T-cell (primary cell): Measurements from ENCODE around the gene ZNF423. TPM values are rescaled to one million over a fixed set of nuclear protein-coding genes. Genes with fewer than 3 reads are reported as not detected.

ENCODE experiments used
- ATAC-seq, 4 experiments: fragments of 200-7000 bp in 3 of 4; fragments of 150-1000 bp in 1 of 4; cut with Tn5 transposase; replicated peaks in 1 of 4; 1 replicate in 3 of 4; 2 replicates in 1 of 4; pipeline ENCODE4 v1.10.0; 2021; ENCODE audit warnings: moderate library complexity in 3 of 4, mild to moderate bottlenecking in 2 of 4, moderate number of reproducible peaks in 1 of 4
- CTCF ChIA-PET, 2 donors: fragments of 300-600 bp; sonication (Branson Sonifier 250); formaldehyde crosslinking; loops; one replicate each; lab custom pipeline; 2022; ENCODE audit warnings: antibody characterized with exemption in 2 of 2; lab: Charles Lee
- POLR2A ChIA-PET, 2 donors: fragments of 300-600 bp; sonication (Branson Sonifier 250); formaldehyde crosslinking; loops; one replicate each; lab custom pipeline; 2022; ENCODE audit warnings: antibody characterized with exemption in 2 of 2; lab: Charles Lee
- DNase-seq, 35 experiments: peaks; one replicate each; pipeline versions ENCODE4 v3.0.0 to v3.0.0-alpha.2; 2013 to 2023
- H3K27ac ChIP-seq: one replicate; pipeline ENCODE4 v1.5.1; 2013; ENCODE audit warnings: low read length
- H3K27me3 ChIP-seq, 2 experiments: replicated peaks in 1 of 2; 1 replicate in 1 of 2; 2 replicates in 1 of 2; pipeline versions ENCODE4 v1.6.1 to v1.7.0; 2013; ENCODE audit warnings: low read length in 1 of 2, mixed read lengths in 1 of 2; ENCODE audit not compliant: control insufficient read depth in 2 of 2, insufficient read depth in 2 of 2; ENCODE audit errors: extremely low read depth in 1 of 2
- H3K36me3 ChIP-seq, 2 donors: 1 replicate in 1 of 2; 2 replicates in 1 of 2; pipeline versions ENCODE4 v1.6.1 to v1.7.0; 2013; ENCODE audit warnings: low read length in 1 of 2; ENCODE audit not compliant: control insufficient read depth in 2 of 2, insufficient read depth in 1 of 2; ENCODE audit errors: extremely low read depth in 1 of 2
- H3K4me1 ChIP-seq, 2 experiments: 1 replicate in 1 of 2; 2 replicates in 1 of 2; pipeline versions ENCODE4 v1.6.1 to v1.7.0; 2013; ENCODE audit warnings: low read length in 2 of 2, mixed read lengths in 1 of 2; ENCODE audit not compliant: insufficient read depth in 2 of 2, control insufficient read depth in 1 of 2; ENCODE audit errors: extremely low read depth in 1 of 2
- H3K4me3 ChIP-seq, 2 donors: 1 replicate in 1 of 2; 2 replicates in 1 of 2; pipeline versions ENCODE4 v1.5.1 to v1.7.0; 2013; ENCODE audit warnings: mild to moderate bottlenecking in 2 of 2, low read length in 1 of 2, moderate library complexity in 1 of 2; ENCODE audit not compliant: control insufficient read depth in 1 of 2; ENCODE audit errors: extremely low read depth in 1 of 2
- H3K9me3 ChIP-seq: 2 replicates; pipeline ENCODE4 v1.7.0; 2013
- H3K27ac Mint-ChIP-seq, 2 donors: one replicate each; pipeline ENCODE4 v1.8.0; 2020 to 2021; ENCODE audit warnings: mild to moderate bottlenecking in 2 of 2, mixed read lengths in 2 of 2
- H3K27me3 Mint-ChIP-seq, 2 donors: one replicate each; pipeline ENCODE4 v1.8.0; 2021 to 2022; ENCODE audit warnings: mixed read lengths in 2 of 2
- H3K36me3 Mint-ChIP-seq: one replicate; pipeline ENCODE4 v1.8.0; 2021; ENCODE audit warnings: mixed read lengths
- H3K4me1 Mint-ChIP-seq, 3 donors: one replicate each; pipeline ENCODE4 v1.8.0; 2020 to 2022; ENCODE audit warnings: mixed read lengths in 3 of 3, mild to moderate bottlenecking in 1 of 3
- H3K4me3 Mint-ChIP-seq, 3 donors: one replicate each; pipeline ENCODE4 v1.8.0; 2020 to 2022; ENCODE audit warnings: mild to moderate bottlenecking in 3 of 3, mixed read lengths in 3 of 3, moderate library complexity in 3 of 3
- H3K9me3 Mint-ChIP-seq, 3 donors: one replicate each; pipeline ENCODE4 v1.8.0; 2020 to 2022; ENCODE audit warnings: mixed read lengths in 3 of 3
- WGBS: methylation state at CpG from one replicate; pipeline ENCODE4 v1.1.5; 2013; ENCODE audit warnings: missing lambda C conversion rate; ENCODE audit not compliant: insufficient coverage; 5-methylcytosine and 5-hydroxymethylcytosine counted together
- total RNA-seq, 35 experiments: library from RNA in 6 of 35; stranded (reverse) in 6 of 35; fragments of 120-200 nt in 1 of 35; gene quantifications; one replicate each; pipeline versions ENCODE4 v1.2.1 to v1.2.4 and lab custom pipeline; 2013 to 2026

Gene ZNF423
- total RNA-seq, 5 donors from 2014 or later (not counting 1 experiment from before 2014, with no cell fraction given): 0.07 to 0.12 TPM; not detected in 3

DNA sequence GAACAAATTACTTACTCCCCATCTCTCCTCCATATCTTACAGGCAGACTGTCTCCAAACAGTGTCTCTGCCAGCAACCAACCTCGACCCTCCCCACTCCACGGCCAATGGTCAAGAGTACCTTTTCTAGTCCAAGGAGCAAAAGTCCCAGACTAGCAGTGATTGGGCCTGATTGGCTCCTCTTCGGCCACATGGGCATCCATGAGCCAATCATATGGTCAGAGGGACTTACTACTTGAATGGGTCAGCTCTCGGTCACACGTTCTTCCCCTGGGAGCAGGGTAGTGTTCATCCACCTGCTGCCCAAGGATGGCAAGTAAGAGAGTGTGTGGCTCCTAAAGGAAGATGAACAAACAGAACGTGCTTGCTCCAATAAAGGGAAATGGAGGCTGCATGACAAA, 397.7 kb downstream of the ZNF423 start:
- Histone ChIP-seq H3K36me3 (no peaks in the 10 kb centered on the region), H3K9me3 (no peaks in the 10 kb centered on the region), H3K27ac (no peak overlapping the region), H3K4me3 (no peak overlapping the region), H3K4me1 (peaks cover 31 to 38% of the 10 kb centered on the region in 2 experiments), H3K27me3 (peaks cover 0 to 17% of the 10 kb centered on the region in 2 experiments)
- peaks cover 0 to 3% of the 10 kb centered on the region in 2 donors for H3K27me3 Mint-ChIP-seq
- 86% methylated on average over 6 of the region's 6 CpGs for WGBS
- ATAC-seq (no peak), DNase-seq (no peak)
- peaks cover 21 to 39% (median 24%) of the 10 kb centered on the region in 3 donors for H3K4me1 Mint-ChIP-seq
- ChIA-PET POLR2A (no interaction called here), CTCF (no interaction called here)
- H3K9me3 Mint-ChIP-seq: no peaks in the 10 kb centered on the region
- H3K4me3 Mint-ChIP-seq: no peak overlapping the region
- H3K36me3 Mint-ChIP-seq: no peaks in the 10 kb centered on the region
- no peak overlapping the region for H3K27ac Mint-ChIP-seq

DNA sequence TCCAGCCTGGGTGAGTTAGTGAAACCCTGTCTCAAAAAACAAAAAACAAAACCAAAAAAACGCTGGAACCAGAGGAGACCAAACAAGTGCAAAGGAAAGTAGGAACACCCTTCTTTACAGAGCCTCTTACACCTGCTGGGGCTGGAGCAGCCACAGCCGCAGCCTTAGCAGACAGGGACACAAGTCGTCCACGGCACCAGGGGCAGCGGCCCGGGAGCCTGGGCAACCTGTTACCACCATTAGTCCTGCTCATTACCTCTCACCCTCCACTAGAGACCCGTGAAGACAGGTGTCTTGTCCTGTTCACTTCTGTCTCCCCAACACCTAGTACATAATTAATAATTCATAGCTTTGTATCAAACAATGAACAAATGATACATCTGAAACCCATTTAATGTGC, 398.7 kb downstream of the ZNF423 start:
- Mint-ChIP-seq H3K27ac (no peak overlapping the region), H3K36me3 (no peaks in the 10 kb centered on the region), H3K27me3 (peaks cover 0 to 3% of the 10 kb centered on the region in 2 donors), H3K9me3 (no peaks in the 10 kb centered on the region), H3K4me3 (no peak overlapping the region), H3K4me1 (peaks cover 10 to 29% (median 14%) of the 10 kb centered on the region in 3 donors)
- Histone ChIP-seq H3K4me1 (peaks cover 20 to 28% of the 10 kb centered on the region in 2 experiments), H3K36me3 (no peaks in the 10 kb centered on the region), H3K9me3 (no peaks in the 10 kb centered on the region), H3K4me3 (no peak overlapping the region), H3K27me3 (peaks cover 0 to 25% of the 10 kb centered on the region in 2 experiments), H3K27ac (no peak overlapping the region)
- ATAC-seq (no peak), DNase-seq (no peak)
- POLR2A ChIA-PET: no interaction called here
- CTCF ChIA-PET: no interaction called here
- WGBS: 88% methylated on average over 6 of the region's 7 CpGs

DNA sequence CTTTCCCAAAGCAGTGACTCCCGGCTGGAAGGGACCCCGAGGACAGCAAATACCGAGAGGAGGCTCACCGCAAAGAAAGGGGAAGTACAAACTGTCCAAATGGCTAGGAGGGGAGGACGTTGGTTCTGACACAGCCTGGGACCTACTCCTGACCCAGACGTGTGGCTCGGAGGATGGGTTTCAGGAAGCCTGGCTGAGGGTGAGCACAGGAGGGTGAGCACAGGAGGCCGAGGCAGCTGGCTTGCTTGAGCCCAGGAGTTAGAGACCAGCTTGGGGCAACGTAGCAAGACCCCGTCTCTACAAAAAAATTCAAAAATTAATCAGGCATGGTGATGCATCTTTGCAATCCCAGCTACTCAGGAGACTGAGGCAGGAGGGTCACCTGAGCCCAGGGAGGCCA, 399.1 kb downstream of the ZNF423 start:
- 89% methylated on average over 10 of the region's 10 CpGs for WGBS
- Mint-ChIP-seq H3K4me3 (no peak overlapping the region), H3K27me3 (peaks cover 0 to 3% of the 10 kb centered on the region in 2 donors), H3K36me3 (no peaks in the 10 kb centered on the region), H3K9me3 (no peaks in the 10 kb centered on the region), H3K27ac (no peak overlapping the region), H3K4me1 (peaks cover 6 to 24% (median 10%) of the 10 kb centered on the region in 3 donors)
- CTCF ChIA-PET: no interaction called here
- POLR2A ChIA-PET: no interaction called here
- ATAC-seq (no peak), DNase-seq (peak in 1 of 35 experiments; percentile 17)
- Histone ChIP-seq H3K27me3 (peaks cover 0 to 27% of the 10 kb centered on the region in 2 experiments), H3K36me3 (no peaks in the 10 kb centered on the region), H3K4me1 (peaks cover 16 to 24% of the 10 kb centered on the region in 2 experiments), H3K9me3 (no peaks in the 10 kb centered on the region), H3K4me3 (no peak overlapping the region), H3K27ac (no peak overlapping the region)

DNA sequence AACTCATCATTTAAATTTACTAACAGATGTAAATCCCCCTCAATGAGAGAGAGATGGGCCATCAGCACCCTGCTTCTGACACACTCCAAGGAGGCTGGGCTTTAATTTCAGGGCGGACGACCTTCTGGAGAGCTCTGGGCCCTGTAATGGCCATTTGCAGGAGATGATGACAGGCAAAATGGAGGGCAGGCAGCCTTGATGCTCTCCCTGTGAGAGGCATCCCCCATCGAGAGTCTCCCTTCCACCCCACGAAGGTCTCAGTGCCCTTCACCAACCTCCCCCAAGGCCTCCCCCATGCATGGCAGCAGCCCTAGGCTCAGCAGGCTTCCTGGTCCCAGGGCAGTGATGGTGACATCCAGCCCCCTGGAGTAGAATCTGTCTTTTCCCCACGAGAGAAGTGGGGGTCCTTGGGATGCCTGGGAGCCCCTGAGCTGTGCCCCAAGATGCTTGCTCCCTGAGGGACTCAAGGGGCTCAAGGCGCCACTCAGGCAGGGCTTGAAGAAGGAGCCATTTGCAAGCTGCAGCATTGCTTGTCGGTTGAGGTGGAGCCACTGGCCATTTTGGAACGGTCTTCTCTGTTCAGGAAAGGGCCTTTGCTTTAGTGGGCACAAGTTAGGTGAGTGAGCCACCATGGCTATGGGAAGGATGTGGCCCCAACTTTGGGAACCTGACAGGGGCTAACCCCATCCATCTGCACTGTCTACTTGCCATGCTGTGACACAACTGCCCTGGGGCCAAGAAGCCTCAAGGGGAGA, 399.7 kb downstream of the ZNF423 start:
- Histone ChIP-seq H3K27me3 (peaks cover 0 to 33% of the 10 kb centered on the region in 2 experiments), H3K4me3 (no peak overlapping the region), H3K4me1 (peaks cover 10 to 18% of the 10 kb centered on the region in 2 experiments), H3K36me3 (no peaks in the 10 kb centered on the region), H3K27ac (no peak overlapping the region), H3K9me3 (no peaks in the 10 kb centered on the region)
- POLR2A ChIA-PET: no interaction called here
- peaks cover 0 to 6% of the 10 kb centered on the region in 2 donors for H3K27me3 Mint-ChIP-seq
- CTCF ChIA-PET: no interaction called here
- peaks cover 5 to 20% (median 5%) of the 10 kb centered on the region in 3 donors for H3K4me1 Mint-ChIP-seq
- H3K4me3 Mint-ChIP-seq: no peak overlapping the region
- ATAC-seq (no peak), DNase-seq (peak in 1 of 35 experiments; percentile 14)
- H3K27ac Mint-ChIP-seq: no peak overlapping the region
- H3K9me3 Mint-ChIP-seq: no peaks in the 10 kb centered on the region
- WGBS: 81% methylated on average over 7 of the region's 8 CpGs
- no peaks in the 10 kb centered on the region for H3K36me3 Mint-ChIP-seq

DNA sequence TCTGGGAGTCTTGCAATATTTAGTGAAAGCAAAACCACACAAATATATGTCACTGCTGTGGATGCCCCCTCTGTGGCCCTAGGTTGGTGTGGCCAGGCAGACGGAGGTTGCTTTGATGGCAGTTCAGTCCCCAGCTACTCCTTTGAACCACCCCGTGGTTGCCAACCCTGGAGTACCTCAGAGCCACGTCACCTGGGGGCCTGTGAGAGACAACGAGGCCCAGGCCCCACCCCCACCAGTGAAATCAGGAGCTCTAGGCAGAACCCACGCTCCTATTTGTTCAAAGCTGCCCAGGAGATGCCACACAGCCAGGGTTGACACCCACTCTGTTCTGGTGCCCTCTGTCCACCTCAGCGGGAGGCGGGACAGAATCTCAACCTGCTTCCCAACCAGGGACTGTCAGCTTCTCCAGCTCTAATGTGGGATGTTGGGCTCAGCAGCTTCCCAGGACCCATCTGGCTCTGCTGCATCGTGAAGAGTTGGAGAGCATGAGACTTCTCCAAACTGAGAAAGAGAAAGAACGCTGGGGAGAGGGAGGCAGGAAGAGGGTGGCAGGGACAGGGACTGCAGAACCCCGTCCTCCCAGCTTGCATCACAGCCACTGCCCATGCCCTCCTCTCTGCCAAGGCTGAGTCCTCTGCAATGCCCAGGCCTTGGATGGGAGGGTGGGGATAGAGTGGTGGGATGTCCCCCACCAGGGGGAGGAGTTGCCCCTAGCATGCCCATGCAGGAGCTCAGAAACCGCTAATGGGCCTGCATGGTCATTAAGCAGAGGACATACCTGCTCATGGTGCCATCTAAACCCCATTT, 400.5 kb downstream of the ZNF423 start:
- Histone ChIP-seq H3K4me1 (peaks cover 2 to 12% of the 10 kb centered on the region in 2 experiments), H3K27ac (no peak overlapping the region), H3K4me3 (no peak overlapping the region), H3K36me3 (no peaks in the 10 kb centered on the region), H3K27me3 (peaks cover 0 to 33% of the 10 kb centered on the region in 2 experiments), H3K9me3 (no peaks in the 10 kb centered on the region)
- peaks cover 0 to 6% of the 10 kb centered on the region in 2 donors for H3K27me3 Mint-ChIP-seq
- H3K36me3 Mint-ChIP-seq: no peaks in the 10 kb centered on the region
- ATAC-seq: peak in 1 of 4 experiments; percentile 66
- H3K9me3 Mint-ChIP-seq: no peaks in the 10 kb centered on the region
- ChIA-PET POLR2A (interaction anchor here in 1 of 2 donors (0.5 kb wide), 1 partner anchor 9 kb away, joined by 4 read pairs; no protein-coding TSS in a partner anchor), CTCF (interaction anchor here in 1 of 2 donors (0.5 kb wide), 1 partner anchor 36 kb away, joined by 3 read pairs; no protein-coding TSS in a partner anchor)
- no peak overlapping the region for H3K27ac Mint-ChIP-seq
- WGBS: 42% methylated on average over 6 of the region's 11 CpGs
- no peak overlapping the region for H3K4me3 Mint-ChIP-seq
- DNase-seq: peak in 3 of 35 experiments; percentile 9 to 24 (median 22)
- peaks cover 1 to 13% (median 2%) of the 10 kb centered on the region in 3 donors for H3K4me1 Mint-ChIP-seq
